PC-9 (cell line): ENCODE results near the gene USP24.

Experiments used
- CTCF ChIP-seq: fragments of 200-600 bp; sonication (generic); conservative IDR thresholded peaks from 2 replicates; pipeline ENCODE4 v1.6.1; 2017; ENCODE audit warnings: mixed run types, antibody characterized with exemption, mild to moderate bottlenecking, moderate library complexity
- EZH2 ChIP-seq: fragments of 200-600 bp; sonication (generic); IDR thresholded peaks from 2 replicates; pipeline ENCODE4 v1.8.0; 2017; ENCODE audit warnings: antibody characterized with exemption, low read depth

- TF ChIP-seq CTCF, result no peak
- TF ChIP-seq EZH2, result no peak
Observed at GRCh38 chr1:55168353-55168752, 46.8 kb downstream of the USP24 start.
